Gastrocnemius medialis (tissue), 4 donors: ENCODE measurements around the gene TBX15.

Experiments used
- POLR2A ChIP-seq, 2 donors: fragments of 450-650 bp; IDR thresholded peaks; one replicate each; pipeline ENCODE4 v1.6.1; 2017; ENCODE audit warnings: antibody characterized with exemption in 2 of 2, mild to moderate bottlenecking in 2 of 2, moderate library complexity in 2 of 2
- TF ChIP-seq, protein P1 (sequence below), 5 experiments: fragments of 450-650 bp in 3 of 5; fragments of 200-600 bp in 2 of 5; sonication (generic) in 2 of 5; IDR thresholded peaks in 4 of 5; conservative IDR thresholded peaks in 1 of 5; 1 replicate in 4 of 5; 2 replicates in 1 of 5; pipeline ENCODE4 v1.5.1; 2016 to 2019; ENCODE audit warnings: antibody characterized with exemption in 5 of 5, mild to moderate bottlenecking in 3 of 5, moderate library complexity in 3 of 5

DNA sequence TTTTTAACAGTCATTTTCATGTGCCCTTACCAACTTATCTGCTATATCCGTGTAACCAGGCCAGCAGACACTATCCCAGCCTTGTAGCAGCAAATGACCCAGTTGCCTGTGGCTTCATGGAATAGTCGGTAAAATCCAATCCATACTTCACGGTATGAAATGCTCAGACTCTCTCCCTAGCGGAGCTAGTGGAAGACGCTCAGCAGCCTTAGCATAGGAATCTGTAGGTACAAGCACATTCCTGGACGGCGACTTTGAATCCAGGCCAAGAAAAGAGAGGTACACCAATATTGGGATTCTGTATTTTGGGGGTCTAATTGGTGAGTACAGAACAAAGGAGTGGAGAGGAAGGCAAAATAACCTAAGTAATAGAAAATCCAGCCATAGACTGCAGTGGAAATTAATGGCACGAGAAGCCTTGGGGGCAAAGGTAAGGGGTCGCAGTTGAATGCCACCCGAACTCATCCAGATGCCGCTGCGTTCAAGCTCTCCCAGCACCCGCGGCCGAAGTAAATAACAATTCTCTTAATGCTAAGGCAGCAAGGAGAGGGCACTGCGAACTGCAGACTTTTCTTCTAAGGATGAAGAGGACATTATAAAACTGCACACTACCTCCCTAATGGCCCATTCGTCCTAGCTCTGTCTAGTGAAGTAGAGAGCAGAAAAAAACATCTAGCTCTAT, 17.7 kb upstream of the TBX15 start:
- TF ChIP-seq POLR2A (IDR thresholded peaks at IDR 0.05) = no peak
- TF ChIP-seq, protein P1, sequence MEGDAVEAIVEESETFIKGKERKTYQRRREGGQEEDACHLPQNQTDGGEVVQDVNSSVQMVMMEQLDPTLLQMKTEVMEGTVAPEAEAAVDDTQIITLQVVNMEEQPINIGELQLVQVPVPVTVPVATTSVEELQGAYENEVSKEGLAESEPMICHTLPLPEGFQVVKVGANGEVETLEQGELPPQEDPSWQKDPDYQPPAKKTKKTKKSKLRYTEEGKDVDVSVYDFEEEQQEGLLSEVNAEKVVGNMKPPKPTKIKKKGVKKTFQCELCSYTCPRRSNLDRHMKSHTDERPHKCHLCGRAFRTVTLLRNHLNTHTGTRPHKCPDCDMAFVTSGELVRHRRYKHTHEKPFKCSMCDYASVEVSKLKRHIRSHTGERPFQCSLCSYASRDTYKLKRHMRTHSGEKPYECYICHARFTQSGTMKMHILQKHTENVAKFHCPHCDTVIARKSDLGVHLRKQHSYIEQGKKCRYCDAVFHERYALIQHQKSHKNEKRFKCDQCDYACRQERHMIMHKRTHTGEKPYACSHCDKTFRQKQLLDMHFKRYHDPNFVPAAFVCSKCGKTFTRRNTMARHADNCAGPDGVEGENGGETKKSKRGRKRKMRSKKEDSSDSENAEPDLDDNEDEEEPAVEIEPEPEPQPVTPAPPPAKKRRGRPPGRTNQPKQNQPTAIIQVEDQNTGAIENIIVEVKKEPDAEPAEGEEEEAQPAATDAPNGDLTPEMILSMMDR (IDR thresholded peaks at IDR 0.05 in 4 of 5, conservative IDR thresholded peaks at IDR 0.05 in 1 of 5) = no peak
